K562 (cell line): Measurements from ENCODE around the gene BRPF1. TPM values are rescaled to one million over a fixed set of nuclear protein-coding genes. Genes with fewer than 3 reads are reported as not detected.

Source experiments
- ATF6 ChIP-seq: sonication (generic); formaldehyde crosslinking; IDR thresholded peaks from 2 replicates; pipeline ENCODE4 v1.4.0; 2020; ENCODE audit warnings: mild to moderate bottlenecking, missing genetic modification reagents
- BRD9 ChIP-seq: fragments of 450-650 bp; IDR thresholded peaks from 2 replicates; pipeline ENCODE4 v1.6.1; 2018; ENCODE audit warnings: low read depth; ENCODE audit not compliant: partially characterized antibody
- CHD2 ChIP-seq: IDR thresholded peaks from 2 replicates; pipeline ENCODE4 v1.6.1; 2011; ENCODE audit warnings: low read depth, low read length
- CXXC5 ChIP-seq: fragments of 250-450 bp; sonication (Bioruptor Pico); IDR thresholded peaks from 2 replicates; pipeline ENCODE4 v1.8.0; 2022; ENCODE audit warnings: inconsistent platforms, mild to moderate bottlenecking, moderate library complexity
- EGR1 ChIP-seq: fragments of 450-650 bp; conservative IDR thresholded peaks from 2 replicates; pipeline ENCODE4 v1.6.1; 2017; ENCODE audit warnings: mild to moderate bottlenecking
- FOSL1 ChIP-seq: fragments of 200-800 bp; sonication (Bioruptor generic); conservative IDR thresholded peaks from 2 replicates; pipeline ENCODE4 v1.6.1; 2016; ENCODE audit warnings: missing genetic modification characterization, missing compliant biosample characterization
- GABPB2 ChIP-seq: fragments of 250-450 bp; sonication (Bioruptor Pico); conservative IDR thresholded peaks from 2 replicates; pipeline ENCODE4 v1.5.1; 2021; ENCODE audit warnings: mild to moderate bottlenecking
- HLTF ChIP-seq: fragments of 450-650 bp; IDR thresholded peaks from 2 replicates; pipeline ENCODE4 v1.6.1; 2016
- LEF1 ChIP-seq: fragments of 450-650 bp; IDR thresholded peaks from 2 replicates; pipeline ENCODE4 v1.6.1; 2016; ENCODE audit warnings: mild to moderate bottlenecking
- MBD2 ChIP-seq: sonication (generic); IDR thresholded peaks from 2 replicates; pipeline ENCODE4 v1.6.1; 2016; ENCODE audit warnings: low read depth, borderline replicate concordance
- NFRKB ChIP-seq: fragments of 450-650 bp; IDR thresholded peaks from 2 replicates; pipeline ENCODE4 v1.6.1; 2016; ENCODE audit warnings: low read depth
- NR2C1 ChIP-seq, 2 experiments: fragments of 450-650 bp; IDR thresholded peaks; 2 replicates each; pipeline ENCODE4 v1.6.1; 2017; ENCODE audit warnings: mild to moderate bottlenecking in 2 of 2, antibody characterized with exemption in 1 of 2, inconsistent platforms in 1 of 2, missing compliant biosample characterization in 1 of 2, missing genetic modification characterization in 1 of 2
- RB1 ChIP-seq: fragments of 450-650 bp; IDR thresholded peaks from 2 replicates; pipeline ENCODE4 v1.6.1; 2017; ENCODE audit warnings: low read depth, mild to moderate bottlenecking
- TCF3 ChIP-seq: sonication (generic); formaldehyde crosslinking; IDR thresholded peaks from 2 replicates; pipeline ENCODE4 v1.4.0; 2020; ENCODE audit warnings: mild to moderate bottlenecking, missing genetic modification reagents
- ZKSCAN8 ChIP-seq: fragments of 200-800 bp; sonication (Bioruptor generic); IDR thresholded peaks from 2 replicates; pipeline ENCODE4 v1.6.1; 2016; ENCODE audit warnings: missing genetic modification characterization, missing compliant biosample characterization
- ZNF133 ChIP-seq: fragments of 250-450 bp; sonication (Bioruptor Pico); IDR thresholded peaks from 2 replicates; pipeline ENCODE4 v1.4.0; 2020; ENCODE audit warnings: mild to moderate bottlenecking
- ZNF316 ChIP-seq: fragments of 450-650 bp; IDR thresholded peaks from 2 replicates; pipeline ENCODE4 v1.6.1; 2016
- polyA plus RNA-seq, 8 experiments: library from polyadenylated mRNA; depleted of rRNA in 4 of 8; stranded (reverse) in 5 of 8; unstranded in 3 of 8; fragments of >200 nt; fragmentation: Nextera tagmentation in 2 of 8; fragmentation: Illumina TruSeq in 1 of 8; extraction: Ambion mirVana in 2 of 8; extraction: Trizol in 1 of 8; gene quantifications; 2 replicates each; pipeline versions ENCODE4 v1.2.1 to v1.2.3, GENCODE V29; 2011 to 2014; ENCODE audit warnings: inconsistent platforms in 1 of 8, missing spikeins in 1 of 8
- total RNA-seq, 7 experiments: library from RNA; depleted of rRNA in 6 of 7; stranded (reverse); fragments of >200 nt in 6 of 7; fragmentation: Illumina TruSeq in 2 of 7; extraction: Trizol in 2 of 7; gene quantifications; 2 replicates each; pipeline versions ENCODE4 v1.2.1 to v1.2.3, GENCODE V29; 2011 to 2021; ENCODE audit warnings: low replicate concordance in 1 of 7
- TF ChIP-seq, protein P1 (sequence below), 2 experiments: fragments of 450-650 bp in 1 of 2; sonication (generic) in 1 of 2; formaldehyde crosslinking in 1 of 2; IDR thresholded peaks; 2 replicates each; pipeline versions ENCODE4 v1.7.1 to v1.9.0; 2016 to 2022; ENCODE audit warnings: inconsistent platforms in 1 of 2, mild to moderate bottlenecking in 1 of 2, missing genetic modification reagents in 1 of 2
- TF ChIP-seq, protein P2 (sequence below): sonication (generic); formaldehyde crosslinking; IDR thresholded peaks from 2 replicates; pipeline ENCODE4 v1.8.1; 2022; ENCODE audit warnings: missing genetic modification reagents

BRPF1 gene
- total and polyA plus RNA-seq, 9 of the 15 experiments (the other 6 are each of a cell fraction or from before 2014, with no cell fraction given), result 1.1 to 40.2 (median 23.5) TPM

GRCh38 chr3:9727743-9728142 is 3.8 kb upstream of the BRPF1 start (continued):
- TF ChIP-seq, protein P1, sequence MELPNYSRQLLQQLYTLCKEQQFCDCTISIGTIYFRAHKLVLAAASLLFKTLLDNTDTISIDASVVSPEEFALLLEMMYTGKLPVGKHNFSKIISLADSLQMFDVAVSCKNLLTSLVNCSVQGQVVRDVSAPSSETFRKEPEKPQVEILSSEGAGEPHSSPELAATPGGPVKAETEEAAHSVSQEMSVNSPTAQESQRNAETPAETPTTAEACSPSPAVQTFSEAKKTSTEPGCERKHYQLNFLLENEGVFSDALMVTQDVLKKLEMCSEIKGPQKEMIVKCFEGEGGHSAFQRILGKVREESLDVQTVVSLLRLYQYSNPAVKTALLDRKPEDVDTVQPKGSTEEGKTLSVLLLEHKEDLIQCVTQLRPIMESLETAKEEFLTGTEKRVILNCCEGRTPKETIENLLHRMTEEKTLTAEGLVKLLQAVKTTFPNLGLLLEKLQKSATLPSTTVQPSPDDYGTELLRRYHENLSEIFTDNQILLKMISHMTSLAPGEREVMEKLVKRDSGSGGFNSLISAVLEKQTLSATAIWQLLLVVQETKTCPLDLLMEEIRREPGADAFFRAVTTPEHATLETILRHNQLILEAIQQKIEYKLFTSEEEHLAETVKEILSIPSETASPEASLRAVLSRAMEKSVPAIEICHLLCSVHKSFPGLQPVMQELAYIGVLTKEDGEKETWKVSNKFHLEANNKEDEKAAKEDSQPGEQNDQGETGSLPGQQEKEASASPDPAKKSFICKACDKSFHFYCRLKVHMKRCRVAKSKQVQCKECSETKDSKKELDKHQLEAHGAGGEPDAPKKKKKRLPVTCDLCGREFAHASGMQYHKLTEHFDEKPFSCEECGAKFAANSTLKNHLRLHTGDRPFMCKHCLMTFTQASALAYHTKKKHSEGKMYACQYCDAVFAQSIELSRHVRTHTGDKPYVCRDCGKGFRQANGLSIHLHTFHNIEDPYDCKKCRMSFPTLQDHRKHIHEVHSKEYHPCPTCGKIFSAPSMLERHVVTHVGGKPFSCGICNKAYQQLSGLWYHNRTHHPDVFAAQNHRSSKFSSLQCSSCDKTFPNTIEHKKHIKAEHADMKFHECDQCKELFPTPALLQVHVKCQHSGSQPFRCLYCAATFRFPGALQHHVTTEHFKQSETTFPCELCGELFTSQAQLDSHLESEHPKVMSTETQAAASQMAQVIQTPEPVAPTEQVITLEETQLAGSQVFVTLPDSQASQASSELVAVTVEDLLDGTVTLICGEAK (IDR thresholded peaks at IDR 0.05), result no peak
- TF ChIP-seq, protein P1 (CRISPR knock-in tag; IDR thresholded peaks at IDR 0.05), result no peak
- TF ChIP-seq RB1, result no peak
- peak; percentile 81 for TF ChIP-seq ZNF316
- no peak for TF ChIP-seq ATF6
- TF ChIP-seq CHD2, result no peak
- no peak for TF ChIP-seq TCF3
- no peak for TF ChIP-seq BRD9
- TF ChIP-seq MBD2, result no peak
- TF ChIP-seq ZNF133 (CRISPR knock-in tag), result no peak
- peak; percentile 70 for TF ChIP-seq LEF1
- no peak for TF ChIP-seq CXXC5 (CRISPR knock-in tag)
- no peak for TF ChIP-seq GABPB2 (CRISPR knock-in tag)
- peak; percentile 42; the same call in 1 of the 2 replicates for TF ChIP-seq NFRKB
- TF ChIP-seq FOSL1 (tag), result peak; percentile 63
- TF ChIP-seq, protein P2, sequence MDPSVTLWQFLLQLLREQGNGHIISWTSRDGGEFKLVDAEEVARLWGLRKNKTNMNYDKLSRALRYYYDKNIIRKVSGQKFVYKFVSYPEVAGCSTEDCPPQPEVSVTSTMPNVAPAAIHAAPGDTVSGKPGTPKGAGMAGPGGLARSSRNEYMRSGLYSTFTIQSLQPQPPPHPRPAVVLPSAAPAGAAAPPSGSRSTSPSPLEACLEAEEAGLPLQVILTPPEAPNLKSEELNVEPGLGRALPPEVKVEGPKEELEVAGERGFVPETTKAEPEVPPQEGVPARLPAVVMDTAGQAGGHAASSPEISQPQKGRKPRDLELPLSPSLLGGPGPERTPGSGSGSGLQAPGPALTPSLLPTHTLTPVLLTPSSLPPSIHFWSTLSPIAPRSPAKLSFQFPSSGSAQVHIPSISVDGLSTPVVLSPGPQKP (CRISPR knock-in tag), result no peak
- TF ChIP-seq ZKSCAN8 (CRISPR knock-in tag), result no peak
- TF ChIP-seq EGR1, result no peak
- TF ChIP-seq HLTF, result 0 out of 2 replicates have a peak, but pooled peaks have one; percentile 27
- no peak for TF ChIP-seq NR2C1 (IDR thresholded peaks at IDR 0.05)
- no peak for TF ChIP-seq NR2C1 (tag; IDR thresholded peaks at IDR 0.05)
